H1 (cell line): ENCODE measurements around the gene OR6T1. TPM values are rescaled to one million over a fixed set of nuclear protein-coding genes. Genes with fewer than 3 reads are reported as not detected.

Source experiments
- RAD21 ChIP-seq, 2 experiments: IDR thresholded peaks in 1 of 2; conservative IDR thresholded peaks in 1 of 2; 2 replicates each; pipeline ENCODE4 v1.6.1; 2011; ENCODE audit warnings: low read depth in 2 of 2, low read length in 2 of 2, improper control_type of control experiment in 1 of 2, inconsistent platforms in 1 of 2, mild to moderate bottlenecking in 1 of 2, moderate library complexity in 1 of 2
- polyA plus RNA-seq, 7 experiments: library from polyadenylated mRNA; depleted of rRNA in 3 of 7; stranded (reverse) in 5 of 7; unstranded in 2 of 7; fragments of >200 nt in 5 of 7; fragments of 200-250 nt in 2 of 7; gene quantifications; 1 replicate in 5 of 7; 2 replicates in 1 of 7; 4 replicates in 1 of 7; pipeline versions ENCODE4 v1.2.1 to v1.2.3, GENCODE V29; 2011 to 2013; ENCODE audit warnings: missing spikeins in 2 of 7, mixed read lengths in 2 of 7
- total RNA-seq: library from RNA; stranded (reverse); fragmentation: NEBNext Ultra II Directional; extraction: Animal tissue kit (Norgen Biotek cat#: 25700); gene quantifications from 2 replicates; pipeline ENCODE4 v1.2.1, GENCODE V29; 2021

Gene OR6T1
- total and polyA plus RNA-seq, 2 of the 8 experiments (the other 6 are each of a cell fraction or from before 2014, with no cell fraction given) = not detected

DNA sequence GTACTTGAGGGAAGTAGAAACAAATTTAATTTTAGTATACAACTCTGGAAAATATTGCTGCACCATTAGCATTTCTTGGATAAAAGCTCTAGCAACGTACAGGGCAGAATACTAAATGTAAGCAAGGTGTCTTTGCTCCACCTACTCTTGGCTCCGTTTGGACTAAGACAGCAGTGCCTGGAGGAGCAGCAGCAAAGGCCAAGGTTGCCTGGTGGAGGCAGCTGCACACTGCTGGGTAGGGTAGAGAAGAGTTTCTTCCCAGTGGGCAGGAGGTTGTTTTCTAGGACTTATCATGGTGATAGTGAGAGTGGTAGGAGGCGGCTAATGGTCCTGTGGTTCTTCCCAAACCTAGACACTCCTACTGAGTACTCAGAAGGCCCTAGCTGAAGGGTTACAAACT is 43.8 kb downstream of the OR6T1 start (continued):
- TF ChIP-seq RAD21 (IDR thresholded peaks at IDR 0.05 in 1 of 2, conservative IDR thresholded peaks at IDR 0.05 in 1 of 2; ENCODE audit: low read depth in 2 of 2, low read length in 2 of 2) = no peak

Other genes starting within 250 kb of the OR6T1 start
- gene ZNF202, start 202.2 kb downstream of the OR6T1 start, total RNA-seq = 33.0 and 33.9 TPM in 2 replicates
- gene ZNF202, start 202.2 kb downstream of the OR6T1 start, polyA plus RNA-seq (2011; rRNA removed) = 13.2 and 14.1 TPM in 2 replicates
- gene OR6X1, start 189.3 kb downstream of the OR6T1 start, total RNA-seq = not detected in 2 replicates
- not detected in 2 replicates for gene OR6X1, start 189.3 kb downstream of the OR6T1 start, polyA plus RNA-seq (2011; rRNA removed)
- not detected in 2 replicates for gene OR6M1, start 137.5 kb downstream of the OR6T1 start, total RNA-seq
- not detected in 2 replicates for gene OR6M1, start 137.5 kb downstream of the OR6T1 start, polyA plus RNA-seq (2011; rRNA removed)
- gene TMEM225, start 58.2 kb downstream of the OR6T1 start, total RNA-seq = not detected in 2 replicates
- gene TMEM225, start 58.2 kb downstream of the OR6T1 start, polyA plus RNA-seq (2011; rRNA removed) = not detected in 2 replicates
- gene OR8D4, start 41.7 kb downstream of the OR6T1 start, total RNA-seq = not detected in 2 replicates
- not detected in 2 replicates for gene OR8D4, start 41.7 kb downstream of the OR6T1 start, polyA plus RNA-seq (2011; rRNA removed)
- not detected in 2 replicates for gene OR4D5, start 4.2 kb downstream of the OR6T1 start, total RNA-seq
- gene OR4D5, start 4.2 kb downstream of the OR6T1 start, polyA plus RNA-seq (2011; rRNA removed) = not detected in 2 replicates
- not detected in 2 replicates for gene OR10S1, start 33.9 kb upstream of the OR6T1 start, total RNA-seq
- gene OR10S1, start 33.9 kb upstream of the OR6T1 start, polyA plus RNA-seq (2011; rRNA removed) = not detected in 2 replicates
- not detected in 2 replicates for gene OR10G6, start 51.3 kb upstream of the OR6T1 start, total RNA-seq
- gene OR10G6, start 51.3 kb upstream of the OR6T1 start, polyA plus RNA-seq (2011; rRNA removed) = not detected in 2 replicates
- not detected in 2 replicates for gene OR10G4, start 69.2 kb upstream of the OR6T1 start, total RNA-seq
- 0.14 TPM in 1 of 2 replicates, not detected in the other for gene OR10G4, start 69.2 kb upstream of the OR6T1 start, polyA plus RNA-seq (2011; rRNA removed)
- not detected in 2 replicates for gene OR10G9, start 79.2 kb upstream of the OR6T1 start, total RNA-seq
- gene OR10G9, start 79.2 kb upstream of the OR6T1 start, polyA plus RNA-seq (2011; rRNA removed) = not detected in 2 replicates
- gene OR10G8, start 83.0 kb upstream of the OR6T1 start, total RNA-seq = not detected in 2 replicates
- gene OR10G8, start 83.0 kb upstream of the OR6T1 start, polyA plus RNA-seq (2011; rRNA removed) = not detected in 2 replicates
- not detected in 2 replicates for gene OR10G7, start 97.5 kb upstream of the OR6T1 start, total RNA-seq
- gene OR10G7, start 97.5 kb upstream of the OR6T1 start, polyA plus RNA-seq (2011; rRNA removed) = not detected in 2 replicates
- gene VWA5A, start 171.6 kb upstream of the OR6T1 start, total RNA-seq = 18.8 and 20.4 TPM in 2 replicates
- 8.7 and 12.5 TPM in 2 replicates for gene VWA5A, start 171.6 kb upstream of the OR6T1 start, polyA plus RNA-seq (2011; rRNA removed)
- gene OR10D3, start 239.5 kb upstream of the OR6T1 start, total RNA-seq = not detected in 2 replicates
- not detected in 2 replicates for gene OR10D3, start 239.5 kb upstream of the OR6T1 start, polyA plus RNA-seq (2011; rRNA removed)